A673 (cell line): ENCODE data around the gene ENTPD8. TPM values are rescaled to one million over a fixed set of nuclear protein-coding genes. Genes with fewer than 3 reads are reported as not detected.

Source experiments
- BruUV-seq: library from RNA; stranded (reverse); fragments of 400-500 nt; replicated peaks from 2 replicates; lab custom pipeline; 2021; lab: Mats Ljungman, UMichigan
- CTCF ChIA-PET: fragments of 300-600 bp; sonication (Branson Sonifier 250); formaldehyde crosslinking; loops from one replicate; lab custom pipeline; 2022; ENCODE audit warnings: antibody characterized with exemption; lab: Charles Lee
- POLR2A ChIA-PET: fragments of 300-600 bp; sonication (Branson Sonifier 250); formaldehyde crosslinking; loops from one replicate; lab custom pipeline; 2022; ENCODE audit warnings: antibody characterized with exemption; ENCODE audit not compliant: low non-redundant PET; lab: Charles Lee
- DNase-seq: peaks from one replicate; pipeline ENCODE4 v3.0.0-alpha.2; 2015; ENCODE audit warnings: low spot score
- H3K27ac ChIP-seq: fragments of 200-600 bp; sonication (generic); 2 replicates; pipeline ENCODE4 v1.5.1; 2016; ENCODE audit warnings: mixed run types, low read depth, mild to moderate bottlenecking, mixed read lengths, antibody characterized with exemption, low read length; ENCODE audit not compliant: poor library complexity, severe bottlenecking
- H3K27me3 ChIP-seq: fragments of 200-600 bp; sonication (generic); replicated peaks from 2 replicates; pipeline ENCODE4 v1.6.1; 2017; ENCODE audit warnings: mixed run types, low read depth, mild to moderate bottlenecking, mixed read lengths, antibody characterized with exemption, low read length; ENCODE audit not compliant: insufficient read depth, poor library complexity
- H3K36me3 ChIP-seq: fragments of 200-600 bp; sonication (generic); 2 replicates; pipeline ENCODE4 v1.6.1; 2016; ENCODE audit warnings: mixed run types, mild to moderate bottlenecking, mixed read lengths, antibody characterized with exemption, low read length; ENCODE audit not compliant: insufficient read depth, poor library complexity, severe bottlenecking
- H3K4me1 ChIP-seq: fragments of 200-600 bp; sonication (generic); 2 replicates; pipeline ENCODE4 v1.6.1; 2017; ENCODE audit warnings: mixed run types, mild to moderate bottlenecking, mixed read lengths, antibody characterized with exemption, low read length; ENCODE audit not compliant: insufficient read depth, poor library complexity, severe bottlenecking
- H3K4me3 ChIP-seq: fragments of 200-600 bp; sonication (generic); 2 replicates; pipeline ENCODE4 v1.5.1; 2016; ENCODE audit warnings: low read depth, mixed run types, mild to moderate bottlenecking, mixed read lengths, low read length; ENCODE audit not compliant: poor library complexity, severe bottlenecking
- H3K9me3 ChIP-seq: fragments of 200-600 bp; sonication (generic); 2 replicates; pipeline ENCODE4 v1.6.1; 2016; ENCODE audit warnings: mixed run types, low read depth, mild to moderate bottlenecking, mixed read lengths, antibody characterized with exemption, low read length; ENCODE audit not compliant: poor library complexity, severe bottlenecking
- CTCF ChIP-seq: fragments of 300-800, 200-600 bp; sonication (generic); conservative IDR thresholded peaks from 2 replicates; pipeline ENCODE4 v1.5.1; 2017; ENCODE audit warnings: low read depth, mild to moderate bottlenecking, antibody characterized with exemption, low read length, moderate library complexity, mixed read lengths
- EZH2 ChIP-seq: fragments of 200-600 bp; sonication (generic); IDR thresholded peaks from 2 replicates; pipeline ENCODE4 v1.6.1; 2017; ENCODE audit warnings: borderline replicate concordance, low read depth, mild to moderate bottlenecking, mixed read lengths, antibody characterized with exemption, low read length; ENCODE audit not compliant: poor library complexity, severe bottlenecking
- intact Hi-C: fragments of 100-400 bp; cut with micrococcal nuclease; formaldehyde crosslinking; loops from one replicate; pipeline ENCODE4 v1.10.0; 2022; ENCODE audit not compliant: unreplicated experiment
- total RNA-seq: library from RNA; stranded (reverse); gene quantifications from 2 replicates; pipeline ENCODE4 v1.2.3, GENCODE V29; 2021

The ENTPD8 gene
- total RNA-seq, 1 experiment from 2014 or later: not detected

DNA sequence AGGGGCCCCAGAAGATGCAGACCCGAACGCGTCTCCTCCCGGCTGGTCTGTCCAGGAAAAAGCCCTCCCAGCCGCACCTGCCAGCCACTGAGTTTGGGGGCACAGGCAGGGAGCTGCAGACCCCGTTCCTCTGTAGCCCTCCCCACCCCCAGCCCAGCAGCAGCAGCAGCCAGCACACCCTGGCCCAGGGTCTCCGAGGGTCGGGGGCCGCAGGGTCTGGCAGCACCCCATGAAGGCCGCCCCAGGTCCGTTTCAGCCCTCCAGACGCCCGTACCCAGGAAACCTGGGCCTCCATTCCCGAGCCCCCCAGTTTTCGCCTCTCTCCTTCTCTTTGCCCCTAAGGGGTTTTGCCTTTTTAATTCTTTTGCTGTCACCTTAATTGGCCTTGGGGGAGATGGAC is 37.9 kb downstream of the ENTPD8 start:
- Histone ChIP-seq H3K4me1 (peaks cover 15% of the 10 kb centered on the region), H3K36me3 (no peaks in the 10 kb centered on the region), H3K27me3 (no peaks in the 10 kb centered on the region), H3K9me3 (no peaks in the 10 kb centered on the region), H3K27ac (no peak overlapping the region), H3K4me3 (no peak overlapping the region)
- TF ChIP-seq EZH2: no peak
- no peak for TF ChIP-seq CTCF
- no peak for DNase-seq
- POLR2A ChIA-PET: no interaction called here
- BruUV-seq: no TSS peak
- CTCF ChIA-PET: interaction anchor here (0.6 kb wide), 1 partner anchor 23 kb away, joined by 4 read pairs; no protein-coding TSS in a partner anchor
- intact Hi-C loops: no loop called here

DNA sequence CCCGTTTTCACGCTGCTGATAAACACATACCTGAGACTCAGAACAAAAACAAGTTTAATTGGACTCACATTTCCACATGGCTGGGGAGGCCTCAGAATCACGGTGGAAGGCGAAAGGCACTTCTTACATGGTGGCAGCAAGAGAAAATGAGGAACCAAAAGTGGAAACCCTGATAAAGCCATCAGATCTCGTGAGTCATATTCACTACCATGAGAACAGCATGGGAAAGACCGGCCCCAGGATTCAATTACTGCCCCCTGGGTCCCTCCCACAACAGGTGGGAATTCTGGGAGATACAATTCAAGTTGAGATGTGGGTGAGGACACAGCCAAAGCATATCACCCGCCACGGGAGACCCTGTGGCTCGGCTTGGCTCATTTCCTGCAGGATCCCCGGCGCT is 38.4 kb downstream of the ENTPD8 start:
- ChIA-PET CTCF (no interaction called here), POLR2A (no interaction called here)
- no peak for DNase-seq
- Histone ChIP-seq H3K9me3 (no peaks in the 10 kb centered on the region), H3K4me1 (peaks cover 13% of the 10 kb centered on the region), H3K36me3 (no peaks in the 10 kb centered on the region), H3K27ac (no peak overlapping the region), H3K27me3 (no peaks in the 10 kb centered on the region), H3K4me3 (no peak overlapping the region)
- no peak for TF ChIP-seq CTCF
- no peak for TF ChIP-seq EZH2
- intact Hi-C loops: no loop called here
- BruUV-seq: no TSS peak

- intact Hi-C loops: no loop called here
- no peak overlapping the region for H3K27ac ChIP-seq
- CTCF ChIA-PET: no interaction called here
- no peaks in the 10 kb centered on the region for H3K9me3 ChIP-seq
- H3K4me1 ChIP-seq: no peaks in the 10 kb centered on the region
- no TSS peak for BruUV-seq
- no peak for TF ChIP-seq EZH2
- TF ChIP-seq CTCF: no peak
- DNase-seq: no peak
- no peak overlapping the region for H3K4me3 ChIP-seq
- H3K27me3 ChIP-seq: no peaks in the 10 kb centered on the region
- POLR2A ChIA-PET: no interaction called here
- H3K36me3 ChIP-seq: no peaks in the 10 kb centered on the region
Measured at GRCh38 chr9:137398561-137399468, 42.3 kb downstream of the ENTPD8 start.
